CD8-positive, alpha-beta memory T cell (primary cell): ENCODE measurements around the gene PTGS2. TPM values are rescaled to one million over a fixed set of nuclear protein-coding genes. Genes with fewer than 3 reads are reported as not detected.
"Not testable (repeated sequence)": the region's sequence is repeated elsewhere in the genome, so short reads cannot be mapped to it uniquely, and the experiment has no call there.

Experiments used
- CTCF ChIA-PET: fragments of 350-600 bp; sonication (Branson Sonifier 250); formaldehyde crosslinking; loops from one replicate; lab custom pipeline; 2021; ENCODE audit warnings: antibody characterized with exemption; lab: Charles Lee
- POLR2A ChIA-PET: fragments of 350-600 bp; sonication (Branson Sonifier 250); formaldehyde crosslinking; loops from one replicate; lab custom pipeline; 2021; ENCODE audit warnings: antibody characterized with exemption; lab: Charles Lee
- DNase-seq, 5 donors: peaks; one replicate each; pipeline versions ENCODE4 v3.0.0 to v3.0.0-alpha.2; 2020 to 2022; ENCODE audit warnings: mixed read lengths in 1 of 5
- H3K27ac ChIP-seq: one replicate; pipeline ENCODE4 v1.7.0; 2013; ENCODE audit warnings: low read depth, mild to moderate bottlenecking, low read length, moderate library complexity
- H3K27me3 ChIP-seq: 2 replicates; pipeline ENCODE4 v1.7.0; 2013; ENCODE audit warnings: low read length, mild to moderate bottlenecking; ENCODE audit not compliant: insufficient read depth, poor library complexity, severe bottlenecking
- H3K36me3 ChIP-seq: 2 replicates; pipeline ENCODE4 v1.7.0; 2013; ENCODE audit warnings: mild to moderate bottlenecking, low read length, moderate library complexity; ENCODE audit not compliant: insufficient read depth
- H3K4me1 ChIP-seq: 2 replicates; pipeline ENCODE4 v1.7.0; 2013; ENCODE audit warnings: mild to moderate bottlenecking, low read length, moderate library complexity; ENCODE audit not compliant: insufficient read depth
- H3K4me3 ChIP-seq: 2 replicates; pipeline ENCODE4 v1.7.0; 2013; ENCODE audit warnings: mild to moderate bottlenecking, low read length
- H3K9me3 ChIP-seq: 2 replicates; pipeline ENCODE4 v1.7.0; 2013; ENCODE audit warnings: mild to moderate bottlenecking, low read length
- H3K27ac Mint-ChIP-seq, 8 donors: one replicate each; pipeline ENCODE4 v1.8.0; 2020 to 2021; ENCODE audit warnings: mixed read lengths in 8 of 8, mild to moderate bottlenecking in 6 of 8, inconsistent platforms in 3 of 8, moderate library complexity in 3 of 8
- H3K27me3 Mint-ChIP-seq, 2 donors: one replicate each; pipeline ENCODE4 v1.8.0; 2020 to 2021; ENCODE audit warnings: mixed read lengths in 2 of 2, mild to moderate bottlenecking in 1 of 2, moderate library complexity in 1 of 2
- H3K36me3 Mint-ChIP-seq, 3 donors: one replicate each; pipeline ENCODE4 v1.8.0; 2020 to 2021; ENCODE audit warnings: mixed read lengths in 3 of 3, inconsistent platforms in 1 of 3, mild to moderate bottlenecking in 1 of 3
- H3K4me1 Mint-ChIP-seq, 3 donors: one replicate each; pipeline ENCODE4 v1.8.0; 2020 to 2021; ENCODE audit warnings: mixed read lengths in 3 of 3, inconsistent platforms in 1 of 3, mild to moderate bottlenecking in 1 of 3
- H3K4me3 Mint-ChIP-seq, 7 donors: one replicate each; pipeline ENCODE4 v1.8.0; 2020 to 2021; ENCODE audit warnings: mixed read lengths in 7 of 7, mild to moderate bottlenecking in 6 of 7, moderate library complexity in 4 of 7, inconsistent platforms in 2 of 7
- H3K9me3 Mint-ChIP-seq, 5 donors: one replicate each; pipeline ENCODE4 v1.8.0; 2020 to 2022; ENCODE audit warnings: mixed read lengths in 5 of 5, mild to moderate bottlenecking in 3 of 5, moderate library complexity in 2 of 5, inconsistent platforms in 1 of 5
- polyA plus RNA-seq: library from polyadenylated mRNA; unstranded; fragments of 300-500 nt; fragmentation: Illumina TruSeq; gene quantifications from one replicate; pipeline ENCODE4 v1.2.3, GENCODE V29; 2021
- total RNA-seq, 2 experiments: library from RNA; stranded (reverse); gene quantifications; one replicate each; pipeline ENCODE4 v1.2.3, GENCODE V29; 2021

PTGS2 gene
- total and polyA plus RNA-seq, 3 experiments from 2014 or later, result 3.1 to 3.7 TPM; not detected in 1

DNA sequence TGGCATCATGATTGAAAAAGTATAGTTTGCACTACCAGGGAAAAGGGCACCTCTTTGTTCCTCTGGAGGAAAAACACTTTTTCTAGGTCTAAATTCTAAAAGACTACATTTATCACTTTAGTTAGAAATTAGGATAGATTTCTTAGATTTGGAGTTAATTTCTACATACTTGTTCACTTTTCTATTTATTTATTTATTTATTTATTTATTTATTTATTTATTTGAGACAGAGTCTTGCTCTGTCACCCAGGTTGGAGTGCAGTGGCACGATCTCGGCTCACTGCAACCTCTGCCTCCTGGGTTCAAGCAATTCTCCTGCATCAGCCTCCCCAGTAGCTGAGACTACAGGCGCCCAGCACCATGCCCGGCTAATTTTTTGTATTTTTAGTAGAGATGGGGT is 32.2 kb downstream of the PTGS2 start:
- H3K4me1 ChIP-seq, H3K36me3 ChIP-seq, H3K27ac ChIP-seq, H3K9me3 Mint-ChIP-seq, CTCF ChIA-PET, POLR2A ChIA-PET, DNase-seq, H3K27me3 Mint-ChIP-seq, H3K4me1 Mint-ChIP-seq, H3K4me3 ChIP-seq, H3K27ac Mint-ChIP-seq, H3K36me3 Mint-ChIP-seq, H3K27me3 ChIP-seq, H3K9me3 ChIP-seq: not testable (repeated sequence)
- peak overlapping the region in 1 of 7 donors; percentile 20 for H3K4me3 Mint-ChIP-seq

DNA sequence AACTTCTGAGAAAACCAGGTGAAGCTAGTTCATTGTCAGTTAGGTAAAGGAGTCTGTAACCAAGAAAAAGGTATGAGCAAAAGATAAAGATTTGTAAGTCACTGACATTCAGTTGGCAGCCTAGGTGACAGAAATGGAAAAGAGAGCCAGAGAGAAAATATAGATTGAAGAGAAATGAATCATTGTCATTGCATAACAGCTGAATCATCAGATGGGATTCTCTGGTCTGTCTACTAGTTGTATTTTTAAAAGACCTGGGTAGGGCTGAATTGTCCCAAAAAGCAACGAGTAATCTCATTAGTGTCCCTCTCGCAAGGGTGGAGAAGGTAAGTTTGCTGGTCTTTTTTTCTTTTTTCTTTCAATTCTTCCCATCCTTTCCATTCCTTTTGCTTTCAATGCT is 36.6 kb downstream of the PTGS2 start:
- no peaks in the 10 kb centered on the region for H3K27me3 ChIP-seq
- no peaks in the 10 kb centered on the region for H3K27me3 Mint-ChIP-seq
- no peaks in the 10 kb centered on the region for H3K36me3 Mint-ChIP-seq
- no peaks in the 10 kb centered on the region for H3K36me3 ChIP-seq
- no peaks in the 10 kb centered on the region for H3K4me1 ChIP-seq
- H3K4me1 Mint-ChIP-seq, result no peaks in the 10 kb centered on the region
- ChIA-PET CTCF (no interaction called here), POLR2A (no interaction called here)
- no peak overlapping the region for H3K27ac Mint-ChIP-seq
- no peaks in the 10 kb centered on the region for H3K9me3 ChIP-seq
- no peak overlapping the region for H3K4me3 Mint-ChIP-seq
- no peak for DNase-seq
- peaks cover 0 to 2% (median 0%) of the 10 kb centered on the region in 5 donors for H3K9me3 Mint-ChIP-seq
- no peak overlapping the region for H3K27ac ChIP-seq
- H3K4me3 ChIP-seq, result no peak overlapping the region

DNA sequence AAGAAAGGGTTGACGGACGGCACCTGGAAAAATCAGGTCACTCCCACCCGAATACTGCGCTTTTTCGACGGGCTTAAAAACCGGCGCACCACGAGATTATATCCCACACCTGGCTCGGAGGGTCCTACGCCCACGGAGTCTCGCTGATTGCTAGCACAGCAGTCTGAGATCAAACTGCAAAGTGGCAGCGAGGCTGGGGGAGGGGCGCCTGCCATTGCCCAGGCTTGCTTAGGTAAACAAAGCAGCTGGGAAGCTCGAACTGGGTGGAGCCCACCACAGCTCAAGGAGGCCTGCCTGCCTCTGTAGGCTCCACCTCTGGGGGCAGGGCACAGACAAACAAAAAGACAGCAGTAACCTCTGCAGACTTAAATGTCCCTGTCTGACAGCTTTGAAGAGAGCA is 42.7 kb downstream of the PTGS2 start:
- H3K36me3 Mint-ChIP-seq, POLR2A ChIA-PET, H3K27ac Mint-ChIP-seq, H3K4me1 Mint-ChIP-seq, H3K27me3 Mint-ChIP-seq, H3K27ac ChIP-seq, H3K4me3 ChIP-seq, H3K9me3 Mint-ChIP-seq, H3K4me3 Mint-ChIP-seq, DNase-seq, H3K4me1 ChIP-seq, H3K36me3 ChIP-seq, H3K9me3 ChIP-seq, H3K27me3 ChIP-seq, CTCF ChIA-PET: not testable (repeated sequence)

DNA sequence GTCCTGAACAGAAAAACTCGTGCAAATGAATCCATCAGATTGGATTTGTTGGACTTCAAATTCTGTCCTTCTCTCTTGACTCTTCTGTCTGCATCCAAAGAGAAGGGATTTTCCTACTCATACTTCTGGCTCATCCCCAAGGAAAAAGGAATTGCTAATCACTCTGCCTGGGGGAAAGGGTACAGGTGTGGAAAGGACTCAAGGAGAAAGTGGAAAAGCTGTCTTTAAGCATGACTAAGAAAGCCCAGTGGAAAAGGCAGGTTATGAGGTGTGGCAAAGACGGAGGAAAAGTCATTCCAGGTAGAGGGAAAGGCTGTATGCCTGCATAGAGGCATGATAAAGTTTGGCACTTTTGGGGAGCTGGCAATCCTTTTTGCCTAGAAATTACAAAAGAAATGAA is 43.4 kb downstream of the PTGS2 start:
- H3K4me3 Mint-ChIP-seq, result no peak overlapping the region
- H3K27me3 Mint-ChIP-seq, result peaks cover 7 to 8% of the 10 kb centered on the region in 2 donors
- CTCF ChIA-PET, result no interaction called here

DNA sequence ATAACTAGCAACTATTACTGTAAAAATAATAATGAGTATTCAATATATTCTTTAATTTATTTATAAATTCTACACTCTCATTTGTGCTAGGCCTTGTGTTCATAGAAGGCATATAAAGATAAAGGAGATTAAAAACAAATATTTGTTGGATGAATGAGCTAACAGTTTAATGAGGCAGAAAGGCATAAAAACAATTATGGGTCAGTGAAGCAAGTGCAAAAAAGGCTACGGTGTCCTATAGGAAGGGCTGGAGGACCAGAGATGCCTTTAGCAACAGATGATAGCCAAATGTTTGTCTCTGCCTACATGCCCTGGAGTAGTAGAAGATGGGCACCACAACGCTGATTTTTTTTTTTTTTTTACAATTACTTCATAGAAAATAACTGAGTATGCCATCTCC is 45.7 kb downstream of the PTGS2 start:
- H3K4me1 ChIP-seq, result no peaks in the 10 kb centered on the region
- H3K9me3 Mint-ChIP-seq, result peaks cover 0 to 5% (median 2%) of the 10 kb centered on the region in 5 donors
- no peaks in the 10 kb centered on the region for H3K4me1 Mint-ChIP-seq
- H3K27me3 Mint-ChIP-seq, result peaks cover 7 to 8% of the 10 kb centered on the region in 2 donors
- H3K9me3 ChIP-seq, result no peaks in the 10 kb centered on the region
- ChIA-PET CTCF (no interaction called here), POLR2A (no interaction called here)
- H3K27ac ChIP-seq, result no peak overlapping the region
- no peaks in the 10 kb centered on the region for H3K27me3 ChIP-seq
- H3K4me3 ChIP-seq, result no peak overlapping the region
- DNase-seq, result no peak
- H3K36me3 ChIP-seq, result no peaks in the 10 kb centered on the region
- H3K36me3 Mint-ChIP-seq, result no peaks in the 10 kb centered on the region
- H3K27ac Mint-ChIP-seq, result no peak overlapping the region
- H3K4me3 Mint-ChIP-seq, result no peak overlapping the region

More for the DNA sequence above, 43.4 kb downstream of the PTGS2 start:
- Mint-ChIP-seq H3K9me3 (peaks cover 0 to 5% (median 2%) of the 10 kb centered on the region in 5 donors), H3K4me1 (no peaks in the 10 kb centered on the region), H3K36me3 (no peaks in the 10 kb centered on the region), H3K27ac (no peak overlapping the region)
- Histone ChIP-seq H3K4me1 (no peaks in the 10 kb centered on the region), H3K27me3 (no peaks in the 10 kb centered on the region), H3K4me3 (no peak overlapping the region), H3K9me3 (no peaks in the 10 kb centered on the region), H3K27ac (no peak overlapping the region), H3K36me3 (no peaks in the 10 kb centered on the region)
- DNase-seq, result no peak
- POLR2A ChIA-PET, result no interaction called here

DNA sequence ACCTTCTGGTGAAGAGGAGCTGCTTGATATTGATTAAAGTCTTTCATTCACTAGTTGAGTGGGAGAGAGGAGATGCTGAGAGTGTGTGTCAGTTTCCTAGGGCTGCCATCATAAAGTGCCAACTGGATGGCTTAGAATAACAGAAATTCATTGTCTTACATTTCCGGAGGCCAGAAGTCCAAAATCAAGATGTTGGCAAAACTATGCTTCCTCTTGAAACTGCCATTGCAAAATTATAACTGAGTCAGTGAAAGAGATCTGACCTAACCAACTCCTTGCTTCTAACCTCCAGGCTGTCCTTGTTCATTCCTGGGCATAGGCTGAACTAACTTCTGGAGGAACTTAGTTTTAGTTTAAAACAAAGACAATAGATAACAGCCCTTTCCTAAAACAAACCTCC is 47.1 kb downstream of the PTGS2 start:
- no peak overlapping the region for H3K27ac ChIP-seq
- no peaks in the 10 kb centered on the region for H3K4me1 Mint-ChIP-seq
- peaks cover 0 to 5% (median 2%) of the 10 kb centered on the region in 5 donors for H3K9me3 Mint-ChIP-seq
- ChIA-PET POLR2A (no interaction called here), CTCF (no interaction called here)
- no peaks in the 10 kb centered on the region for H3K36me3 Mint-ChIP-seq
- H3K4me3 Mint-ChIP-seq, result no peak overlapping the region
- no peaks in the 10 kb centered on the region for H3K9me3 ChIP-seq
- no peaks in the 10 kb centered on the region for H3K27me3 ChIP-seq
- H3K27me3 Mint-ChIP-seq, result peaks cover 7 to 8% of the 10 kb centered on the region in 2 donors
- no peak overlapping the region for H3K27ac Mint-ChIP-seq
- DNase-seq, result no peak
- H3K36me3 ChIP-seq, result no peaks in the 10 kb centered on the region
- no peak overlapping the region for H3K4me3 ChIP-seq
- H3K4me1 ChIP-seq, result no peaks in the 10 kb centered on the region

DNA sequence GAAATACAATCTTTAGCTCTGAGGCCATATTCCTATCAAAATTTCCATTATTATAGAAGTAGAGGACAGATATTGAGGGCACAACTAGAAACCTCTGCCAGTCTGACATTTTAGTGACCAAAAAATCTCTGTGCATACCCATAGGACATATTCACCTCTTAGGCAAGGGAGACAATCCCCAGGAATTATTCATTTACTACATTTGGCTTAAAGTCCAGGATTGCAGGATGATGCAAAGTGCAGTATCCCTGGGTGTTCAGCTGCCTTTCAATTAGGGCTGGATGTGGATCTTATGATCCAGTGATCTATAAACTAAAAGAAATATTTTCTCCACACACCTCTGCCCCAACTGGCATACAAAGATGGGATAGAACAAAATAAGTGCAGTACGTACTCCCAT is 50.9 kb downstream of the PTGS2 start:
- ChIA-PET CTCF (no interaction called here), POLR2A (no interaction called here)
- no peaks in the 10 kb centered on the region for H3K9me3 ChIP-seq
- no peak overlapping the region for H3K27ac ChIP-seq
- Mint-ChIP-seq H3K9me3 (no peaks in the 10 kb centered on the region), H3K4me1 (no peaks in the 10 kb centered on the region), H3K27ac (no peak overlapping the region), H3K4me3 (no peak overlapping the region), H3K27me3 (peaks cover 0 to 7% of the 10 kb centered on the region in 2 donors), H3K36me3 (no peaks in the 10 kb centered on the region)
- H3K4me1 ChIP-seq, result no peaks in the 10 kb centered on the region
- no peak overlapping the region for H3K4me3 ChIP-seq
- H3K36me3 ChIP-seq, result no peaks in the 10 kb centered on the region
- no peak for DNase-seq
- H3K27me3 ChIP-seq, result no peaks in the 10 kb centered on the region

DNA sequence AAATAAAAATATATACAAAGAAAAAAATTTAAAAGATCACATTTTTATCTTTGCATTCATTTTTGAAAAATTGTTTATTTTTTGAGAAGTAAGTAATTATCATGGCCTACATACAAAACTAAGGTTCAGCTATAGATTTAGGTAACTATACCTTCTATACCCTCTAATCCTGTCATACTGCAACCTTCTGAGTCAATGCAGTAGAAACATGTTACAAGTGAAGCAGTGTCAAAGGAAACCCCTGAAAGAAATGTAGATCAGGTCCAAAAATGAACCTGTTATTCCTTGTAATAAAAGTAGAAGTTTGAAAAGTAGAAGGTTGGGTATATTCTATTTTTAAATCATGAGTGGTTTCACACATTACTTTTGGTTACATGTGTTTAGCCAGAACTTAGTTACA is 51.3 kb downstream of the PTGS2 start:
- no peaks in the 10 kb centered on the region for H3K36me3 ChIP-seq
- no peak overlapping the region for H3K27ac ChIP-seq
- Mint-ChIP-seq H3K27me3 (peaks cover 0 to 7% of the 10 kb centered on the region in 2 donors), H3K27ac (no peak overlapping the region), H3K36me3 (no peaks in the 10 kb centered on the region), H3K4me1 (no peaks in the 10 kb centered on the region), H3K9me3 (no peaks in the 10 kb centered on the region), H3K4me3 (no peak overlapping the region)
- ChIA-PET POLR2A (no interaction called here), CTCF (no interaction called here)
- no peak overlapping the region for H3K4me3 ChIP-seq
- H3K27me3 ChIP-seq, result no peaks in the 10 kb centered on the region
- DNase-seq, result no peak
- no peaks in the 10 kb centered on the region for H3K9me3 ChIP-seq
- H3K4me1 ChIP-seq, result no peaks in the 10 kb centered on the region

DNA sequence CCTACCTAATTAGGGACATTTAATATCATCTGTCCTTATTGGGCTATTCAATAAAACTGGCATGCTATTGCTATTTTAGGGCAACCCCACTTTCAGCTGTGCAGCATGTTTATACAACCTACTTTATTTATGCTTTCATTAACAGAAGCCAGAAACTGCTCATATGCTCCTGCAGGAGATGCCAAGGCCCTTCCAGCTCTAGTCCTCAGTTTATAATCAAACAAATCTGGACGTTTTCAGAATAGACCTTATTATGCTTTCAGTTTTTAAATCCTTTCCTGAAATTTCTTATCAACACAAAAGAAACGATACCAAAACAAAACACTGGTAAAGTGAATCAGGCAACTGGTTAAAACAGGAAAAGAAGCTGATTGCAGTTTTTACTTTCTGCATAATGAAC is 53.2 kb downstream of the PTGS2 start:
- no peak for DNase-seq
- no peak overlapping the region for H3K27ac Mint-ChIP-seq
- peaks cover 0 to 4% of the 10 kb centered on the region in 2 donors for H3K27me3 Mint-ChIP-seq
- H3K9me3 Mint-ChIP-seq, result no peaks in the 10 kb centered on the region
- Histone ChIP-seq H3K4me3 (no peak overlapping the region), H3K27ac (no peak overlapping the region), H3K9me3 (no peaks in the 10 kb centered on the region), H3K36me3 (no peaks in the 10 kb centered on the region), H3K27me3 (no peaks in the 10 kb centered on the region), H3K4me1 (no peaks in the 10 kb centered on the region)
- CTCF ChIA-PET, result no interaction called here
- no peak overlapping the region for H3K4me3 Mint-ChIP-seq
- POLR2A ChIA-PET, result no interaction called here
- no peaks in the 10 kb centered on the region for H3K36me3 Mint-ChIP-seq
- H3K4me1 Mint-ChIP-seq, result no peaks in the 10 kb centered on the region
